Measurements from ENCODE around the gene POMT1. TPM values are rescaled to one million over a fixed set of nuclear protein-coding genes. Genes with fewer than 3 reads are reported as not detected.

Gene POMT1
- total RNA-seq, 1 experiment from 2014 or later, result 58.0 TPM

GRCh38 chr9:131473891-131474290 lies 28.8 kb upstream of the POMT1 start:
- CTCF ChIA-PET, result no interaction called here
- POLR2A ChIA-PET, result no interaction called here
- in situ Hi-C loops (cut with HindIII; ENCODE audit: low pct_unique_long_range_greater_than_20kb, low sequenced_read_pairs) (no loop called here), intact Hi-C loops (cut with micrococcal nuclease; ENCODE audit: unreplicated experiment) (no loop called here)
- Histone ChIP-seq H3K4me1 (ENCODE audit: control insufficient read depth, insufficient read depth, low read length) (no peaks in the 10 kb centered on the region), H3K36me3 (ENCODE audit: control insufficient read depth, insufficient read depth, low read length) (peaks cover 22% of the 10 kb centered on the region), H3K4me3 (ENCODE audit: low read depth in 2 of 2, low read length in 2 of 2) (no peak overlapping the region), H3K27ac (ENCODE audit: low read length) (no peak overlapping the region), H3K9me3 (ENCODE audit: control insufficient read depth, insufficient read depth, low read depth, low read length) (no peaks in the 10 kb centered on the region), H3K27me3 (ENCODE audit: control insufficient read depth, insufficient read depth, low read length) (no peaks in the 10 kb centered on the region)
- no TSS peak for BruUV-seq (replicated peaks)
- TF ChIP-seq TCF7L2 (IDR thresholded peaks at IDR 0.05; ENCODE audit: low read depth, low read length) (no peak), SIN3A (IDR thresholded peaks at IDR 0.05; ENCODE audit: borderline replicate concordance, insufficient read depth, low read depth, low read length) (no peak), CTCF (IDR thresholded peaks at IDR 0.05) (no peak), REST (IDR thresholded peaks at IDR 0.05; ENCODE audit: insufficient read depth in 1 of 2, low read depth in 2 of 2, low read length in 1 of 2) (no peak), POLR2AphosphoS5 (IDR thresholded peaks at IDR 0.05; ENCODE audit: low read depth, low read length) (no peak)
- DNase-seq (ENCODE audit: low read depth, low spot score) (no peak), ATAC-seq (no peak)

- TF ChIP-seq TCF7L2 (IDR thresholded peaks at IDR 0.05; ENCODE audit: low read depth, low read length), result no peak
- TF ChIP-seq SIN3A (IDR thresholded peaks at IDR 0.05; ENCODE audit: borderline replicate concordance, insufficient read depth, low read depth, low read length), result no peak
- no peak for TF ChIP-seq REST (IDR thresholded peaks at IDR 0.05; ENCODE audit: insufficient read depth in 1 of 2, low read depth in 2 of 2, low read length in 1 of 2)
- TF ChIP-seq CTCF (IDR thresholded peaks at IDR 0.05), result no peak
- no peak for TF ChIP-seq POLR2AphosphoS5 (IDR thresholded peaks at IDR 0.05; ENCODE audit: low read depth, low read length)
- POLR2A ChIA-PET, result no interaction called here
- CTCF ChIA-PET, result no interaction called here
- DNase-seq (ENCODE audit: low read depth, low spot score) (no peak), ATAC-seq (no peak)
- Histone ChIP-seq H3K4me3 (ENCODE audit: low read depth in 2 of 2, low read length in 2 of 2) (no peak overlapping the region), H3K27ac (ENCODE audit: low read length) (no peak overlapping the region), H3K4me1 (ENCODE audit: control insufficient read depth, insufficient read depth, low read length) (no peaks in the 10 kb centered on the region), H3K9me3 (ENCODE audit: control insufficient read depth, insufficient read depth, low read depth, low read length) (no peaks in the 10 kb centered on the region), H3K36me3 (ENCODE audit: control insufficient read depth, insufficient read depth, low read length) (peaks cover 26% of the 10 kb centered on the region), H3K27me3 (ENCODE audit: control insufficient read depth, insufficient read depth, low read length) (no peaks in the 10 kb centered on the region)
- in situ Hi-C loops (cut with HindIII; ENCODE audit: low pct_unique_long_range_greater_than_20kb, low sequenced_read_pairs), result no loop called here
- intact Hi-C loops (cut with micrococcal nuclease; ENCODE audit: unreplicated experiment), result no loop called here
- no TSS peak for BruUV-seq (replicated peaks)
Measured at GRCh38 chr9:131474711-131475110, 28.0 kb upstream of the POMT1 start.
